AG04450 (cell line): ENCODE data around the gene ACOX1. TPM values are rescaled to one million over a fixed set of nuclear protein-coding genes. Genes with fewer than 3 reads are reported as not detected.

Source experiments
- CTCF ChIA-PET: fragments of 300-600, 350-600 bp; formaldehyde crosslinking; extraction: SDS; loops from one replicate; lab custom pipeline; 2022; ENCODE audit warnings: antibody characterized with exemption, inconsistent platforms; lab: Charles Lee
- POLR2A ChIA-PET: fragments of 350-600 bp; formaldehyde crosslinking; extraction: SDS; loops from one replicate; lab custom pipeline; 2021; ENCODE audit warnings: antibody characterized with exemption, inconsistent platforms; lab: Yijun Ruan, JAX
- DNase-seq: peaks from one replicate; pipeline ENCODE4 v3.0.0-alpha.2; 2011; ENCODE audit warnings: low read depth, low spot score
- H3K27ac ChIP-seq: one replicate; pipeline ENCODE4 v1.5.1; 2012; ENCODE audit warnings: low read depth, low read length, control low read depth
- H3K27me3 ChIP-seq: one replicate; pipeline ENCODE4 v1.6.0; 2012; ENCODE audit warnings: low read length; ENCODE audit not compliant: control insufficient read depth, insufficient read depth
- H3K4me3 ChIP-seq: 2 replicates; pipeline ENCODE4 v1.5.1; 2011; ENCODE audit warnings: mild to moderate bottlenecking, low read depth, low read length, control low read depth
- H3K9me3 ChIP-seq: 2 replicates; pipeline ENCODE4 v1.5.1; 2012; ENCODE audit warnings: low read length; ENCODE audit not compliant: control insufficient read depth, insufficient read depth
- polyA plus RNA-seq: library from polyadenylated mRNA; depleted of rRNA; stranded (reverse); fragments of >200 nt; gene quantifications from 2 replicates; pipeline ENCODE4 v1.2.3, GENCODE V29; 2011
- TF ChIP-seq, protein P1 (sequence below): IDR thresholded peaks from 2 replicates; pipeline ENCODE4 v1.5.1; 2011; ENCODE audit warnings: low read depth, low read length, control low read depth, inconsistent platforms

ACOX1 gene
- polyA plus RNA-seq, 1 experiment: 30.7 TPM

DNA sequence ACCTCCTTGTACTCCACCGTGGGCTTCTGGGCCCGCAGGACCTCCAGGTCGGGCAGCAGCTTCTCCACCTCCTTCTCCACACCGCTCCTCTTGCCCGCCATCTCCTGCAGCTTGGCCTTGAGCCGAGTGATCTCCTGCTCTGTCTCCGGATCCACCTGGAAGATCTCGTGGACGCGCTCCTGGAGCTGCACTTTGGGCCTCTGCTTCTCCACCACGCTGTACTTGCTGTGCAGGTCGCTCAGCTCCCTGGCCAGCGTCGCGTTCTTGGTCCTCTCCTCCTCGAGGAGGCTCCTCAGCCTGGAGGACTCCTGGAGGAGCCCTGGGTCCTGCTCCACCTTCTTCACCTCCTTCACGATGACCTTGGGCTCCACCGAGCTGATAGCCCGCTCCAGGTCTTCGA is 30.5 kb upstream of the ACOX1 start:
- DNase-seq: no peak
- ChIA-PET POLR2A (interaction anchor here (0.6 kb wide), 1 partner anchor 17 kb away, joined by 3 read pairs; no protein-coding TSS in a partner anchor), CTCF (interaction anchor here (0.7 to 0.9 kb wide), 2 partner anchors 9 to 16 kb away, joined by 3 read pairs; partner anchors contain the start of gene CDK3)
- Histone ChIP-seq H3K4me3 (no peak overlapping the region), H3K9me3 (peaks cover 5% of the 10 kb centered on the region; the same call in 1 of the 2 replicates), H3K27me3 (peaks cover 2% of the 10 kb centered on the region), H3K27ac (no peak overlapping the region)
- TF ChIP-seq, protein P1, sequence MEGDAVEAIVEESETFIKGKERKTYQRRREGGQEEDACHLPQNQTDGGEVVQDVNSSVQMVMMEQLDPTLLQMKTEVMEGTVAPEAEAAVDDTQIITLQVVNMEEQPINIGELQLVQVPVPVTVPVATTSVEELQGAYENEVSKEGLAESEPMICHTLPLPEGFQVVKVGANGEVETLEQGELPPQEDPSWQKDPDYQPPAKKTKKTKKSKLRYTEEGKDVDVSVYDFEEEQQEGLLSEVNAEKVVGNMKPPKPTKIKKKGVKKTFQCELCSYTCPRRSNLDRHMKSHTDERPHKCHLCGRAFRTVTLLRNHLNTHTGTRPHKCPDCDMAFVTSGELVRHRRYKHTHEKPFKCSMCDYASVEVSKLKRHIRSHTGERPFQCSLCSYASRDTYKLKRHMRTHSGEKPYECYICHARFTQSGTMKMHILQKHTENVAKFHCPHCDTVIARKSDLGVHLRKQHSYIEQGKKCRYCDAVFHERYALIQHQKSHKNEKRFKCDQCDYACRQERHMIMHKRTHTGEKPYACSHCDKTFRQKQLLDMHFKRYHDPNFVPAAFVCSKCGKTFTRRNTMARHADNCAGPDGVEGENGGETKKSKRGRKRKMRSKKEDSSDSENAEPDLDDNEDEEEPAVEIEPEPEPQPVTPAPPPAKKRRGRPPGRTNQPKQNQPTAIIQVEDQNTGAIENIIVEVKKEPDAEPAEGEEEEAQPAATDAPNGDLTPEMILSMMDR: no peak

DNA sequence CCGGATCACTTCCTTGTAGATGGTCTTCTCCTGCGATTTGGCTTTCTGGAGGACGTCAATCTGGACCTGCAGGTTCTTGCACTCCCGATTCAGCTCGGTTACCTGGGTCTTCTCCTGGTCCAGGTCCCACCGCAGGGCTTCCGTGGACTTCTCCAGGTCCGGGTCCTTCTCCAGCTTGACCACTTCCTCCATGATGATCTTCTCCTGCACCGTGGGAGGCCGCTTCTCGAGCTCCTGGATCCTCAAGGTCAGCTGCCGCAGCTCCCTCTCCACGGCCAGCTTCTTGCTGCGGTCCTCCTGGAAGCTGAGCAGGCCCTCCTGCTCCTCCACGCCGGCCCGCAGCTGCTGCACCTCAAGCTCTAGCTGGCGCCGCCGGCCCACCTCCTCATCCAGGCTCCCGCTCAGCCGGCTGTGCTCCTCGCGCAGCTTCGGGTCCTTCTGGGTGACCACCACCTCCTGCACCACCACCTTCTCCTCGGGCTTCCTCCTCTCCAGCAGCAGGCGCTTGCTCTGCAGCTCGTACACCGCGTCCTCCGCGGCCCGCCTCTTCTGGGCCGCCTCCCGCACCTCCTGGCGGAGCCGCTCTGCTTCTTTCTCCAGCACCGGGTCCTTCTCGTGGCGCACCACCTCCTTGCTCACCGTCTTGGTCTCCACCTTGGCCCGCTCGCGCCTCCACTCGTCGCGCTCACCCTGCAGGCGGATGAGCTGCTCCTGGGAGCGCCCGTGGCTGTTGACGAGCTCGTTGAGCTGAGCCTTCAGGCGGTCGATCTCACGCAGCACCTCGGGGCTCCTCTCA is 29.9 kb upstream of the ACOX1 start:
- H3K4me3 ChIP-seq: no peak overlapping the region
- no peak overlapping the region for H3K27ac ChIP-seq
- TF ChIP-seq, protein P1: no peak
- ChIA-PET CTCF (no interaction called here), POLR2A (no interaction called here)
- peaks cover 2% of the 10 kb centered on the region for H3K27me3 ChIP-seq
- peaks cover 5% of the 10 kb centered on the region; the same call in 1 of the 2 replicates for H3K9me3 ChIP-seq
- DNase-seq: no peak

DNA sequence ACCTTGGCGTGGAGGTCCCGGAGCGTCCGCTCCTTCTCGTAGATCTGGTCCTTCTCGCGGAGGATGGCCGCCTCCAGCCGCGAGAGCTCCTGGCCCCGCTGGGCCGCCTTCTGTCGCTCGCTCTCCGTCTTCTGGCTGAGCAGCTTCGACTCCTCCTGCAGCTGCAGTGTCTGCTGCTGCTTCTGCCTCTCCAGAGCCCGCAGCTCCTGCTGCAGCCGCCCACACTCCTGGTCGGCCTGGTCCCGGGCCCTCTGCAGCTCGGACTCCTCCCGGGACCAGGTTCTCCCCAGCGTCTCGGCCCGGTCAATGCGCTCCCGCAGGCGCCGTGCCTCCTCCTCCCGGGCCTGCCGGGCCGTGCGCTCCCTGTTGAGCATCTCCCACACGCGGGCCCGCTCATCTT is 29.2 kb upstream of the ACOX1 start:
- peaks cover 5% of the 10 kb centered on the region; the same call in 1 of the 2 replicates for H3K9me3 ChIP-seq
- CTCF ChIA-PET: interaction anchor here (0.8 to 1.1 kb wide), 2 partner anchors 103 to 271 kb away, joined by 3 to 5 read pairs; no protein-coding TSS in a partner anchor
- no peak overlapping the region for H3K4me3 ChIP-seq
- POLR2A ChIA-PET: interaction anchor here (0.6 kb wide), 1 partner anchor 101 kb away, joined by 5 read pairs; no protein-coding TSS in a partner anchor
- DNase-seq: no peak
- TF ChIP-seq, protein P1: no peak
- H3K27me3 ChIP-seq: no peaks in the 10 kb centered on the region
- no peak overlapping the region for H3K27ac ChIP-seq

DNA sequence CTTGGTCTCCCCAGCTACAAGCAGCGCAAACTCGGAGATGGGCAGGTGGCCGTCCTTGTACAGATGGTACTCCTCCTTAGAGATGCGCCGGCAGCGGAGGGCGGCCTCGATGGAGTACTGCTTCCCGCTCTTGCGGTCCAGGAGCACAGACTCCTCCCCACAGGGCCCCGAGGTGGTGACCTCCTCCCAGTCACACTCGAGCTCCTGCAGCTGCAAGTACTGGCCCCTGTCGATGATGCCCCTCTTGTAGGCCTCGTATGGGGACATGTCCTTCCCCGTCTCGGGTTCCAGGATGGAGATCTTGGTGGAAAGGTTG is 28.8 kb upstream of the ACOX1 start:
- CTCF ChIA-PET: interaction anchor here (0.8 to 1.1 kb wide), 2 partner anchors 102 to 272 kb away, joined by 3 to 5 read pairs; no protein-coding TSS in a partner anchor
- H3K4me3 ChIP-seq: no peak overlapping the region
- TF ChIP-seq, protein P1: no peak
- DNase-seq: no peak
- no peak overlapping the region for H3K27ac ChIP-seq
- no peaks in the 10 kb centered on the region for H3K27me3 ChIP-seq
- POLR2A ChIA-PET: interaction anchor here (0.6 kb wide), 1 partner anchor 101 kb away, joined by 5 read pairs; no protein-coding TSS in a partner anchor
- H3K9me3 ChIP-seq: peaks cover 5% of the 10 kb centered on the region; the same call in 1 of the 2 replicates
